HepG2 (cell line): Measurements from ENCODE around the gene MYOM1. TPM values are rescaled to one million over a fixed set of nuclear protein-coding genes. Genes with fewer than 3 reads are reported as not detected.
A peak's percentile ranks its signal among the peaks of the same experiment; 100 is the strongest.

Source experiments
- CREB3 ChIP-seq: sonication (generic); formaldehyde crosslinking; IDR thresholded peaks from 2 replicates; pipeline ENCODE4 v1.5.0; 2020; ENCODE audit warnings: missing genetic modification reagents
- DMTF1 ChIP-seq: sonication (generic); formaldehyde crosslinking; IDR thresholded peaks from 2 replicates; pipeline ENCODE4 v1.4.0; 2020; ENCODE audit warnings: mild to moderate bottlenecking, missing genetic modification reagents
- GPN1 ChIP-seq: sonication (generic); formaldehyde crosslinking; IDR thresholded peaks from 2 replicates; pipeline ENCODE4 v1.5.1; 2020; ENCODE audit warnings: missing genetic modification reagents, borderline replicate concordance
- HDAC2 ChIP-seq: sonication (generic); formaldehyde crosslinking; IDR thresholded peaks from 2 replicates; pipeline ENCODE4 v1.4.0; 2020; ENCODE audit warnings: missing genetic modification reagents
- HMG20A ChIP-seq: IDR thresholded peaks from 2 replicates; pipeline ENCODE4 v1.6.1; 2016; ENCODE audit warnings: borderline replicate concordance
- HMGA1 ChIP-seq: sonication (generic); formaldehyde crosslinking; conservative IDR thresholded peaks from 2 replicates; pipeline ENCODE4 v1.4.0; 2020; ENCODE audit warnings: missing genetic modification reagents
- HNF1B ChIP-seq: sonication (generic); formaldehyde crosslinking; IDR thresholded peaks from 2 replicates; pipeline ENCODE4 v1.5.1; 2020; ENCODE audit warnings: mild to moderate bottlenecking, moderate library complexity, missing genetic modification reagents
- HNF4G ChIP-seq, 2 experiments: sonication (generic) in 1 of 2; formaldehyde crosslinking in 1 of 2; IDR thresholded peaks; 2 replicates each; pipeline versions ENCODE4 v1.4.0 to v1.6.1; 2011 to 2020; ENCODE audit warnings: borderline replicate concordance in 2 of 2, low read depth in 2 of 2, mild to moderate bottlenecking in 2 of 2, low read length in 1 of 2, missing genetic modification reagents in 1 of 2, moderate library complexity in 1 of 2
- IRX3 ChIP-seq: sonication (generic); formaldehyde crosslinking; IDR thresholded peaks from 2 replicates; pipeline ENCODE4 v1.8.1; 2023; ENCODE audit warnings: mild to moderate bottlenecking, low read depth, missing genetic modification reagents, borderline replicate concordance
- KLF6 ChIP-seq: IDR thresholded peaks from 2 replicates; pipeline ENCODE4 v1.8.0; 2016; ENCODE audit warnings: missing biosample characterization, missing genetic modification reagents
- MAFK ChIP-seq, 2 experiments: IDR thresholded peaks in 1 of 2; conservative IDR thresholded peaks in 1 of 2; 2 replicates each; pipeline ENCODE4 v1.6.1; 2011; ENCODE audit warnings: improper control_type of control experiment in 2 of 2, low read length in 2 of 2
- NFE2L2 ChIP-seq: fragments of 150-350 bp; IDR thresholded peaks from 2 replicates; pipeline ENCODE4 v1.6.1; 2014; ENCODE audit warnings: low read length
- PRPF4 ChIP-seq: fragments of 200-400 bp; formaldehyde crosslinking; IDR thresholded peaks from 2 replicates; pipeline ENCODE4 v1.6.1; 2016; ENCODE audit warnings: low read length, low read depth; ENCODE audit not compliant: poor library complexity, severe bottlenecking
- TBP ChIP-seq: sonication (generic); formaldehyde crosslinking; IDR thresholded peaks from 2 replicates; pipeline ENCODE4 v1.5.0; 2020; ENCODE audit warnings: missing genetic modification reagents
- TBX3 ChIP-seq: fragments of 450-650 bp; IDR thresholded peaks from 2 replicates; pipeline ENCODE4 v1.6.1; 2017; ENCODE audit warnings: antibody characterized with exemption, mild to moderate bottlenecking, inconsistent platforms, borderline replicate concordance
- ZBTB44 ChIP-seq: sonication (generic); formaldehyde crosslinking; IDR thresholded peaks from 2 replicates; pipeline ENCODE4 v1.4.0; 2020; ENCODE audit warnings: missing genetic modification reagents
- ZNF253 ChIP-seq: sonication (generic); formaldehyde crosslinking; IDR thresholded peaks from 2 replicates; pipeline ENCODE4 v1.8.0; 2022; ENCODE audit warnings: mild to moderate bottlenecking, missing genetic modification reagents, borderline replicate concordance
- ZNF274 ChIP-seq: sonication (generic); formaldehyde crosslinking; IDR thresholded peaks from 2 replicates; pipeline ENCODE4 v1.5.1; 2020; ENCODE audit warnings: mild to moderate bottlenecking, missing genetic modification reagents
- ZNF430 ChIP-seq: sonication (generic); formaldehyde crosslinking; IDR thresholded peaks from 2 replicates; pipeline ENCODE4 v1.9.0; 2021; ENCODE audit warnings: mild to moderate bottlenecking, missing genetic modification reagents
- ZNF574 ChIP-seq: sonication (generic); formaldehyde crosslinking; IDR thresholded peaks from 2 replicates; pipeline ENCODE4 v1.4.0; 2020; ENCODE audit warnings: missing genetic modification reagents
- ZNF605 ChIP-seq: sonication (generic); formaldehyde crosslinking; IDR thresholded peaks from 2 replicates; pipeline ENCODE4 v1.8.0; 2022; ENCODE audit warnings: mild to moderate bottlenecking, missing genetic modification reagents
- polyA plus RNA-seq, 8 experiments: library from polyadenylated mRNA; depleted of rRNA in 3 of 8; stranded (reverse) in 7 of 8; unstranded in 1 of 8; fragments of >200 nt; fragmentation: Illumina TruSeq in 4 of 8; extraction: Trizol in 4 of 8; gene quantifications; 2 replicates each; pipeline versions ENCODE4 v1.2.1 to v1.2.3, GENCODE V29; 2011 to 2016; ENCODE audit warnings: low read depth in 4 of 8, missing spikeins in 1 of 8, mixed read lengths in 1 of 8; ENCODE audit not compliant: insufficient read depth in 1 of 8
- total RNA-seq, 5 experiments: library from RNA; depleted of rRNA; stranded (reverse); fragments of >200 nt; fragmentation: Illumina TruSeq; extraction: Trizol; gene quantifications; 2 replicates each; pipeline ENCODE4 v1.2.3, GENCODE V29; 2016; ENCODE audit warnings: low read depth in 1 of 5

Gene MYOM1
- total and polyA plus RNA-seq, 2 of the 13 experiments (the other 11 are each of a cell fraction or from before 2014, with no cell fraction given), result 0.46 to 0.98 TPM

GRCh38 chr18:3074087-3074486, 145.7 kb downstream of the MYOM1 start (continued):
- TF ChIP-seq HDAC2, result peak; percentile 73
- no peak for TF ChIP-seq IRX3 (CRISPR knock-in tag)
- TF ChIP-seq ZNF574 (CRISPR knock-in tag), result peak; percentile 38; the same call in 1 of the 2 replicates
- no peak for TF ChIP-seq ZNF253 (CRISPR knock-in tag)
- TF ChIP-seq CREB3 (CRISPR knock-in tag), result no peak
- no peak for TF ChIP-seq ZNF274 (CRISPR knock-in tag)
- TF ChIP-seq MAFK (conservative IDR thresholded peaks at IDR 0.05 in 1 of 2, IDR thresholded peaks at IDR 0.05 in 1 of 2; ENCODE audit: low read length in 2 of 2), result no peak
- TF ChIP-seq KLF6 (CRISPR knock-in tag), result no peak
- no peak for TF ChIP-seq ZNF605 (CRISPR knock-in tag)
- no peak for TF ChIP-seq NFE2L2
- TF ChIP-seq HMG20A, result no peak
- TF ChIP-seq ZBTB44 (CRISPR knock-in tag), result no peak
- TF ChIP-seq TBP, result no peak
- no peak for TF ChIP-seq TBX3
- peak; percentile 74 for TF ChIP-seq HNF4G (IDR thresholded peaks at IDR 0.05; ENCODE audit: borderline replicate concordance, low read depth, low read length)
- TF ChIP-seq HNF4G (CRISPR knock-in tag; IDR thresholded peaks at IDR 0.05; ENCODE audit: borderline replicate concordance, low read depth), result peak; percentile 82
- no peak for TF ChIP-seq HNF1B (CRISPR knock-in tag)
- no peak for TF ChIP-seq GPN1 (CRISPR knock-in tag)
- no peak for TF ChIP-seq ZNF430 (CRISPR knock-in tag)
- no peak for TF ChIP-seq HMGA1 (CRISPR knock-in tag)
- no peak for TF ChIP-seq DMTF1
- no peak for TF ChIP-seq PRPF4
